ENCODE data around the gene ADCY1. TPM values are rescaled to one million over a fixed set of nuclear protein-coding genes. Genes with fewer than 3 reads are reported as not detected.

Gene ADCY1
- total and polyA plus RNA-seq, 2 donors (not counting 3 experiments of a cell fraction or from before 2014, with no cell fraction given), result 0.52 to 1.6 TPM

GRCh38 chr7:45647967-45648670, 74.0 kb downstream of the ADCY1 start:
- no peaks in the 10 kb centered on the region for H3K36me3 ChIP-seq (ENCODE audit: control insufficient read depth in 2 of 2, extremely low read depth in 1 of 2, insufficient read depth in 2 of 2, low read length in 2 of 2)
- intact Hi-C loops (cut with micrococcal nuclease) (no loop called here), dilution Hi-C loops (cut with MboI; ENCODE audit: extremely low pct_ligation_motif_present, low sequenced_read_pairs) (no loop called here)
- ChIA-PET POLR2A (no interaction called here), CTCF (no interaction called here)
- no peak overlapping the region for H2AFZ ChIP-seq (ENCODE audit: low read depth, low read length)
- no peaks in the 10 kb centered on the region for H3K9me1 ChIP-seq (replicated peaks; ENCODE audit: control insufficient read depth, extremely low read depth, insufficient read depth, low read length)
- no TSS peak for BruUV-seq (replicated peaks)
- no peak for FAIRE-seq
- H3K4me2 ChIP-seq (ENCODE audit: insufficient read depth, low read length), result no peak overlapping the region
- no peaks in the 10 kb centered on the region for H4K20me1 ChIP-seq (replicated peaks; ENCODE audit: control insufficient read depth, extremely low read depth, insufficient read depth, low read length)
- H3K4me1 ChIP-seq (ENCODE audit: control insufficient read depth, extremely low read depth, insufficient read depth, low read length), result no peaks in the 10 kb centered on the region
- TF ChIP-seq EZH2 (IDR thresholded peaks at IDR 0.05; ENCODE audit: borderline replicate concordance, low read depth, low read length, severe bottlenecking) (no peak), FOS (IDR thresholded peaks at IDR 0.05; ENCODE audit: borderline replicate concordance, insufficient read depth, low read length) (no peak), GATA2 (IDR thresholded peaks at IDR 0.05; ENCODE audit: insufficient read depth, insufficient read length, low read depth, low read length) (no peak), POLR2A (IDR thresholded peaks at IDR 0.05; ENCODE audit: low read depth, low read length) (no peak), POLR2AphosphoS5 (IDR thresholded peaks at IDR 0.05; ENCODE audit: insufficient read depth, low read depth, low read length) (no peak), MAX (IDR thresholded peaks at IDR 0.05; ENCODE audit: insufficient read depth, insufficient read length) (no peak), JUN (IDR thresholded peaks at IDR 0.05; ENCODE audit: borderline replicate concordance, insufficient read depth, insufficient read length, low read depth) (no peak), MYC (IDR thresholded peaks at IDR 0.05; ENCODE audit: low read depth, low read length) (no peak), CTCF (IDR thresholded peaks at IDR 0.05; ENCODE audit: extremely low read depth in 1 of 2, insufficient read depth in 1 of 2, low read depth in 1 of 2, low read length in 2 of 2) (no peak)
- H3K79me2 ChIP-seq (ENCODE audit: control insufficient read depth, insufficient read depth, low read length), result no peaks in the 10 kb centered on the region
- no peak for DNase-seq (ENCODE audit: low read depth, low spot score)
- no peak overlapping the region for H3K4me3 ChIP-seq (replicated peaks in 1 of 3; ENCODE audit: insufficient read depth in 1 of 3, low read depth in 1 of 3, low read length in 3 of 3)
- no peak overlapping the region for H3K27ac ChIP-seq (ENCODE audit: insufficient read depth, low read depth, low read length)
- no peaks in the 10 kb centered on the region for H3K27me3 ChIP-seq (ENCODE audit: control insufficient read depth in 2 of 2, insufficient read depth in 2 of 2, low read length in 2 of 2)
- H3K9ac ChIP-seq (replicated peaks; ENCODE audit: extremely low read depth, insufficient read depth, low read length), result no peak overlapping the region
- H3K9me3 ChIP-seq (replicated peaks; ENCODE audit: control insufficient read depth, insufficient read depth, low read length), result no peaks in the 10 kb centered on the region

Data from endothelial cell of umbilical vein (primary cell).